GM12873 (cell line): ENCODE data around the gene BRME1.

Source experiments
- TF ChIP-seq, protein P1 (sequence below): IDR thresholded peaks from 2 replicates; pipeline ENCODE4 v1.5.1; 2012; ENCODE audit warnings: low read depth, mild to moderate bottlenecking, moderate library complexity, low read length, control low read depth; ENCODE audit not compliant: insufficient read depth; ENCODE audit errors: missing control alignments

Gene BRME1

DNA sequence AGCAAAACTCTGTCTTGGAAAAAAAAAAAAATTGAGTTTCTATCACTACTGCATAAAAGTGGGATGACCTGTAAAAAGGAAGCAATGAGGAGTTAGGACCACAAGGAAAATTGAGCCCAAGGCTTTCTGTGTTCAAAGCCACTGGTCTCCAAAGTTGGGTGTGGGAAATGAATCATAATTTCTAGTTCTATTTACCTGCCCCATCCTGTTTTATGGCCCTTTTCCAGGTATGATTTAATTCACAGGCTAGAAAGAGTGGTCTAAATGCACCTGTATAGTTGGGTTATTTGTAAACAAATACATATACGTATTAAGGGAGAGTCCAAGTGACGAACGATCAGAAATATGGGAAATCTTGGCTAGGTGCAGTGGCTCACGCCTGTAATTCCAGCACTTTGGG lies 40.5 kb upstream of the BRME1 start:
- TF ChIP-seq, protein P1, sequence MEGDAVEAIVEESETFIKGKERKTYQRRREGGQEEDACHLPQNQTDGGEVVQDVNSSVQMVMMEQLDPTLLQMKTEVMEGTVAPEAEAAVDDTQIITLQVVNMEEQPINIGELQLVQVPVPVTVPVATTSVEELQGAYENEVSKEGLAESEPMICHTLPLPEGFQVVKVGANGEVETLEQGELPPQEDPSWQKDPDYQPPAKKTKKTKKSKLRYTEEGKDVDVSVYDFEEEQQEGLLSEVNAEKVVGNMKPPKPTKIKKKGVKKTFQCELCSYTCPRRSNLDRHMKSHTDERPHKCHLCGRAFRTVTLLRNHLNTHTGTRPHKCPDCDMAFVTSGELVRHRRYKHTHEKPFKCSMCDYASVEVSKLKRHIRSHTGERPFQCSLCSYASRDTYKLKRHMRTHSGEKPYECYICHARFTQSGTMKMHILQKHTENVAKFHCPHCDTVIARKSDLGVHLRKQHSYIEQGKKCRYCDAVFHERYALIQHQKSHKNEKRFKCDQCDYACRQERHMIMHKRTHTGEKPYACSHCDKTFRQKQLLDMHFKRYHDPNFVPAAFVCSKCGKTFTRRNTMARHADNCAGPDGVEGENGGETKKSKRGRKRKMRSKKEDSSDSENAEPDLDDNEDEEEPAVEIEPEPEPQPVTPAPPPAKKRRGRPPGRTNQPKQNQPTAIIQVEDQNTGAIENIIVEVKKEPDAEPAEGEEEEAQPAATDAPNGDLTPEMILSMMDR = no peak

DNA sequence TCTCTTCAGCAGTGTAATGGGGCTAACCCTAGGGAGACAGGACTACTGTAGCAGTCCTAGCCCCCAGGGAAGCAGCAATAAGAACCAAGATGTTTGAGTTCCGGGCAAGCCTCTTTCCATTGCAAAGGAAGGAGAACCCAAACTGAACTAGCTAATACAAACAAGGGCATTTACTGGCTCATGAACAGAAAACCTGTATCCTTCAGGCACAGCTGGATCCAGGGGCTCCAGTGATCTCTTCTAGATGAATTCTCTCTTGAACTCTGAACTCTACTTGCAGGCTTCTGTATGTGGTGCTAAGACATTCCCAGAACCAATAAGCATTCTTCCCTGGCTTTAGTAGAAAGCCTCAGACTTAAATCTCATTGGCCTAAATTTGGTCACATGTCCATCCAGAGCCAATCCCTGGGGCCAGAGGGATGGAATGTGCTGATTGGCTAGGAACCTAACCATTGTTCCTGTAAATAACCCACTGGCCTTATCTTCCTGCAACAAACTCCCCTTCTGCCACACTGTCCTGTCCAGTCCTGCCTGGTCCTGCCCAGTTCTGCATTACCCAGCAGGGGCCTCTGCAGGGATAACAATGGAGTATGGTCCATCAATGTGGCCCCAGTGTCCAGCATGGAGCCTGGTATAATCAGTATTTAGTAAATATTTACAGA lies 36.2 kb upstream of the BRME1 start:
- TF ChIP-seq, protein P1 = no peak

DNA sequence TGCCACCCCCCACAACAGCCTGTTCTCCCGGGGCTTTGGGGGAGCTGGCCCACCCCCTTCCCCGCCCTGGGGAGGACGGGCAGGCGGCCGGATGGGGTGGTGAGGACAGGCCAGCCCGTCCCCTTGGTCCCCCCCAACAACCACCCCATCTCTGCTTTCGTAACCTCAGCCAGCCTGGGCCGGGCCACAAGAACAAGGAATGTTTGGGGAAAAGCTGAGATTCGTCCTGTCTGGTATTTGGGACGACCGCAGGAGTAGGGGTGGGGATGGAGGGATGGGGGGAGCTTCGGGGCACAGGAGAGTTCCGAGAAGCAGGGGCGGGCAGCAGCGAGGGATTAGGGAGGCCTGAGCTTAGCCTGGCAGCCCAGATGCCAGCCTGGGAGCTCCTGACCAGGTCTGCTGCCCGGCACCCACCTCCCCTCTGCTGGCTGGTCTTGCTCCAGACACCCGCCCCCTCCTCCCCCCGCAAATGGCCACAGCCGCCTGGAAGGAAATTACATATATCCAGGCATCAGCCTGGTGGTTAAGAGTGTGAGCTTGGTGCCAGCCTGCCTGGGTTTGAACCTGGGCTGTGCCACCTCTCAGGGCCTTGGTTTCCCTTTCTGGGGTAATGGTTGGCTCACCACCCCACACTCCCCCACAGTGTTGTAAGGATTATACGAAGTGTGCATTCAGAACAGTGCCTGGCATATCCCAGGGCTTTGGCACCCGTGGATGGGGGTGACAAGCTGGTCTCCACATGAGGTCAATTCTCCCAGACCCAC lies 32.6 kb upstream of the BRME1 start, which contains the start of gene PODNL1:
PODNL1 (minus strand) TSS at position 117 of the 764 bp plus-strand sequence. CDS start 236 bp downstream, outside the sequence.
- TF ChIP-seq, protein P1 = no peak

DNA sequence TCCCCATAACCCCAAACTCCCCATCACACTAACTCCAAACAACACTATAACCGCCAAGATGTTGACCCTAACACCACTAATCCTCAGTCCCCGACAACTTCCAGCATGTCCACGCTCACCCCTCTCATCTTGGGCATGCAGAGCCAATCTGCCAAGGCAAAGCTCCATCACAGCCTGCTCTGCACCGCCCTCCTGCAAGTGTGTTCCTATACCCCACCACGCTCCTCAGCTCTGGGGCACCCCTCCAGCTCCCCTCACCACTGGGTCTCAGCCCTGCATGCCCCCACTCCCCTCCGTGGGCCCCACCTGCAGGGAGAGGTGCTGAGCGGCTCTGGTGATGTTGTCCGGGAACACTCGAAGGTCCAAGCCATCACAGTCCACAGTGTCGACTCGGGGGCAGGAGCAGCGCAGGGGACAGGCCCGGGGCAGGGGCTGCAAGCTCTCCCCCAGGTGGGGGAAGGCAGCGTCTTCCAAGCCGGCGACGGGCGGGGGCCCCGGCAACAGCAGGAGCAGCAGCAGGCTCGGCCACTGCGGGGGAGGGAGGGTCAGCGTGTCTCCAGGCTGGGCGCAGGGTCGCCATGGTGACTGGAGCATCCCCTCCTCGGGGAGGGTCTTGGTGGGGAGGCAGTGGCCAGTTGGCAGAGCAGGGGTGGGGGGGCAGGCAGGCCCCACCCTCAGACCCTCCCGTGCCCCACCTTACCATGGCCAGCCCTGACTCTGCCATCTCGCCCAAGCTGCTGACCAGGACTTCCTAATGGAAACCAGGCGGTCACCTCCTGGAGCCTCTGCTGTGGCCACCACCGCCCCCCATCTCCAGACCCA lies 31.8 kb upstream of the BRME1 start:
- TF ChIP-seq, protein P1 = no peak

DNA sequence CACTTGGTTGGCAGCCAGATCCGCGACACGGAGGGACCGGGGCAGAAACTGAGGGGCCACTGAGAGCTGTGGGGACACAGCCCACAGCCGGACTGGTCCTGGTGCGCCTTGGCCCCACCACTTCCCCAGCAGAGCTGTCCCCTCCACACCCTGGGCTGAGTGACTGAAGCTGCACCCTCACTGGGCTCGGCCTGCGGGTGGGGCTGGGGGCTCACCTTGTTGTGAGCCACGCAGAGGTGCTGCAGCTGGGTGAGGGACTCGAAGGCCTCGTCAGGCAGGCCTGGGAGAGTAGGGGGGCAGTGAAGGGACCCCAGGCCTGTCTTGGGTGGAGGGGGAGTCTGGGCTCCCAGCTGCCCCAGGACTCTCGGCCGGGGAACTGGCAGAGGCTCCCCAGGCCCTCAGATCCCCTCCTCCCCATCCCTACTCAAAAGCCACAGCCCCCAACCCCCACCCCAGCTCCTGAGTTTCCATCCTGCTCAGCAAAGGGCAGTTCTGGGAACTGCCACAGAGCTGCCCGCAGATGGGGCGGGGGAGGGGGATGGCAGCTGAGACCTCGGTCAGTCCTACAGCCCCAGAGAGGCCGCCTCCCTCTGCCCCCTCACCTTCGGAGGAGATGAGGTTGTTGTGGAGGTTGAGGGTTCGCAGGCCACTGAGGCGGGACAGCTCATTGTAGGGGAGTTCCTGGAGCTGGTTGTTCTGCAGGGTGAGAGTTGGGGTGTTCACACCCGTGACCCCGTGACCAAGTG lies 30.0 kb upstream of the BRME1 start:
- TF ChIP-seq, protein P1 = no peak

DNA sequence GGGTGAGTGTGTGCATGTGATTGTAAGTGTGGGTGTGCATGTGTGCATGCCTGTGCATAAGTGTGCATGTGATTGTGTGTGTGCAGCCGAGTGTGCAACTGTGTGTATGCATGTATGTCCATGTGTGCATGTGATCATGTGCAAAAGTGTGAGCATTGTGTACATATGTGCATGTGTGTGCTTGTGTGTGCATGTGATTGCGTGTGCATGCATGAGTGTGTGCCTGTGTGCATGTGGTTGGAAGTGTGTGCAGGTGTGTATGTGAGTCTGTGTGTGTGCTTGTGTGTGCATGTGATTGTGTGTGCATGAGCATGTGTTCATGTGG lies 28.8 kb upstream of the BRME1 start:
- TF ChIP-seq, protein P1 = no peak
